ENCODE data around the gene KRTAP6-3.

The KRTAP6-3 gene

DNA sequence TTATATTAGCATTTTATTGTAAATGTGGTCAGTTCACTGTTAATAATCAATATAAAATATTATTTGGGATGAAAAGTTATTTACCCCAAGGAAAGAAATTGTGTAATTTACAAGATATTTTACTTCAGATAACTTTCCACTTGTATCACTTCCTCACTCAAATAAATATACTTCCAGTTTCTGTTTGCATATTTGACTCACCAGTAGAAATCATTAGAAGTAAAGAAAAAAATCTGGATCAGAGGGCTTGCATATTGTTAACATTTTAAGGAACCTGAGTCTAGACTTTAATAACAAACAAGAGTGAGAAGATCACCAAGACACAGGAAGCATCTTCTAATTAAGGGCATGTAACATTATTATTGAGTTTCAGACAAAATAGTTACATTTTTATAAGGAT, 27.8 kb downstream of the KRTAP6-3 start:
- TF ChIP-seq TEAD4 (IDR thresholded peaks at IDR 0.05) (no peak), YY1 (IDR thresholded peaks at IDR 0.05; ENCODE audit: low read depth) (no peak), EP300 (IDR thresholded peaks at IDR 0.05; ENCODE audit: borderline replicate concordance) (no peak), ZBTB7A (IDR thresholded peaks at IDR 0.05; ENCODE audit: low read depth) (no peak), RAD21 (IDR thresholded peaks at IDR 0.05; ENCODE audit: low read depth) (no peak), TCF12 (IDR thresholded peaks at IDR 0.05; ENCODE audit: low read depth) (no peak), CREB1 (IDR thresholded peaks at IDR 0.05; ENCODE audit: low read depth) (no peak), CEBPB (IDR thresholded peaks at IDR 0.05) (no peak), NFIC (IDR thresholded peaks at IDR 0.05) (no peak), FOXM1 (IDR thresholded peaks at IDR 0.05; ENCODE audit: borderline replicate concordance, low read depth) (no peak)
- TF ChIP-seq, protein P1, sequence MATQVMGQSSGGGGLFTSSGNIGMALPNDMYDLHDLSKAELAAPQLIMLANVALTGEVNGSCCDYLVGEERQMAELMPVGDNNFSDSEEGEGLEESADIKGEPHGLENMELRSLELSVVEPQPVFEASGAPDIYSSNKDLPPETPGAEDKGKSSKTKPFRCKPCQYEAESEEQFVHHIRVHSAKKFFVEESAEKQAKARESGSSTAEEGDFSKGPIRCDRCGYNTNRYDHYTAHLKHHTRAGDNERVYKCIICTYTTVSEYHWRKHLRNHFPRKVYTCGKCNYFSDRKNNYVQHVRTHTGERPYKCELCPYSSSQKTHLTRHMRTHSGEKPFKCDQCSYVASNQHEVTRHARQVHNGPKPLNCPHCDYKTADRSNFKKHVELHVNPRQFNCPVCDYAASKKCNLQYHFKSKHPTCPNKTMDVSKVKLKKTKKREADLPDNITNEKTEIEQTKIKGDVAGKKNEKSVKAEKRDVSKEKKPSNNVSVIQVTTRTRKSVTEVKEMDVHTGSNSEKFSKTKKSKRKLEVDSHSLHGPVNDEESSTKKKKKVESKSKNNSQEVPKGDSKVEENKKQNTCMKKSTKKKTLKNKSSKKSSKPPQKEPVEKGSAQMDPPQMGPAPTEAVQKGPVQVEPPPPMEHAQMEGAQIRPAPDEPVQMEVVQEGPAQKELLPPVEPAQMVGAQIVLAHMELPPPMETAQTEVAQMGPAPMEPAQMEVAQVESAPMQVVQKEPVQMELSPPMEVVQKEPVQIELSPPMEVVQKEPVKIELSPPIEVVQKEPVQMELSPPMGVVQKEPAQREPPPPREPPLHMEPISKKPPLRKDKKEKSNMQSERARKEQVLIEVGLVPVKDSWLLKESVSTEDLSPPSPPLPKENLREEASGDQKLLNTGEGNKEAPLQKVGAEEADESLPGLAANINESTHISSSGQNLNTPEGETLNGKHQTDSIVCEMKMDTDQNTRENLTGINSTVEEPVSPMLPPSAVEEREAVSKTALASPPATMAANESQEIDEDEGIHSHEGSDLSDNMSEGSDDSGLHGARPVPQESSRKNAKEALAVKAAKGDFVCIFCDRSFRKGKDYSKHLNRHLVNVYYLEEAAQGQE (IDR thresholded peaks at IDR 0.05; ENCODE audit: low read depth): no peak
- TF ChIP-seq, protein P2, sequence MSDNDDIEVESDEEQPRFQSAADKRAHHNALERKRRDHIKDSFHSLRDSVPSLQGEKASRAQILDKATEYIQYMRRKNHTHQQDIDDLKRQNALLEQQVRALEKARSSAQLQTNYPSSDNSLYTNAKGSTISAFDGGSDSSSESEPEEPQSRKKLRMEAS (IDR thresholded peaks at IDR 0.05): no peak

DNA sequence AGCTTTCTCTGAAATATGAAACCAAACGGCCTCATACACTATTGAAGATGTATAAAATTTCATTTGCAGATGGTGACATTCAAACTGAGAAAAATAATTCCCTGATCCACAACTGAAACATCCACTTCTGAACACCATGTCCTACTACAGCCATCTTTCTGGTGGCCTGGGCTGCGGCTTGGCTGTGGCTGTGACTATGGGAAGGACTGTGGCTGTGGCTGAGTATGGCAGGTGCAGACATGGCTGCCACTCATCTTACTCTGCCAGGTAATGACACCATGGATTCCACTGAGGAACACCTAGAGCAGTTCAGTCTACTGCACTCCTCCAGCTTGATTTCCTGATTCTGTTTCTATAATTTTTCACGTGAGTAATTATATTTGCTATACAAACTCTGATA, 28.3 kb downstream of the KRTAP6-3 start, which contains the start of gene KRTAP20-4:
TSS of gene KRTAP20-4 (plus strand) at position 106 of the 400 bp plus-strand sequence.
- TF ChIP-seq TEAD4 (IDR thresholded peaks at IDR 0.05): no peak
- TF ChIP-seq CEBPB (IDR thresholded peaks at IDR 0.05): no peak
- TF ChIP-seq NFIC (IDR thresholded peaks at IDR 0.05): no peak
- no peak for TF ChIP-seq FOXM1 (IDR thresholded peaks at IDR 0.05; ENCODE audit: borderline replicate concordance, low read depth)
- TF ChIP-seq, protein P2 (IDR thresholded peaks at IDR 0.05): no peak
- TF ChIP-seq RAD21 (IDR thresholded peaks at IDR 0.05; ENCODE audit: low read depth): no peak
- TF ChIP-seq, protein P1 (IDR thresholded peaks at IDR 0.05; ENCODE audit: low read depth): no peak
- no peak for TF ChIP-seq ZBTB7A (IDR thresholded peaks at IDR 0.05; ENCODE audit: low read depth)
- TF ChIP-seq, protein P3, sequence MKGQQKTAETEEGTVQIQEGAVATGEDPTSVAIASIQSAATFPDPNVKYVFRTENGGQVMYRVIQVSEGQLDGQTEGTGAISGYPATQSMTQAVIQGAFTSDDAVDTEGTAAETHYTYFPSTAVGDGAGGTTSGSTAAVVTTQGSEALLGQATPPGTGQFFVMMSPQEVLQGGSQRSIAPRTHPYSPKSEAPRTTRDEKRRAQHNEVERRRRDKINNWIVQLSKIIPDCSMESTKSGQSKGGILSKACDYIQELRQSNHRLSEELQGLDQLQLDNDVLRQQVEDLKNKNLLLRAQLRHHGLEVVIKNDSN (IDR thresholded peaks at IDR 0.05): no peak
- no peak for TF ChIP-seq EP300 (IDR thresholded peaks at IDR 0.05; ENCODE audit: borderline replicate concordance)
- TF ChIP-seq TAF1 (IDR thresholded peaks at IDR 0.05; ENCODE audit: low read depth): no peak
- TF ChIP-seq YY1 (IDR thresholded peaks at IDR 0.05; ENCODE audit: low read depth): no peak
- TF ChIP-seq CREB1 (IDR thresholded peaks at IDR 0.05; ENCODE audit: low read depth): no peak
- no peak for TF ChIP-seq EGR1 (IDR thresholded peaks at IDR 0.05)
- no peak for TF ChIP-seq TCF12 (IDR thresholded peaks at IDR 0.05; ENCODE audit: low read depth)

DNA sequence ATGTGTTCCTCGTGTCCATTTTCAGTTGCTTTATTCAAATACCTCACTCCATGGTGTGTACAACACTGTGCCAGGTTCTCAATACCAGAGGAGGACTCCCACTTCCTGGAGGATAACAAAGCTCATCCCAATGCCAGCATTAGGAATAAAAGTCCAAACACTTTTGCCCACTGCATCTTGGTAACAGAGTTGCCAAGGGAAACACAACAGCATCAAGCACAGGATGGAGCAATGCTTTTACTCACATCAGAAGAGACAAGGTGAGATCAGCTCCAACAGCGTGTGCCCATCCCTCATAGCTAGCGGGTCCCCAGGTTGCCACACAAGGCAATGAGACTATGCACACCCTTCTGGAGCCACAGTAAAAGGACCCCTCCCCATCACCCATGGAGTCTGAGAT, 31.1 kb downstream of the KRTAP6-3 start:
- TF ChIP-seq RAD21 (IDR thresholded peaks at IDR 0.05; ENCODE audit: low read depth) (no peak), CEBPB (IDR thresholded peaks at IDR 0.05) (no peak), CREB1 (IDR thresholded peaks at IDR 0.05; ENCODE audit: low read depth) (no peak)

DNA sequence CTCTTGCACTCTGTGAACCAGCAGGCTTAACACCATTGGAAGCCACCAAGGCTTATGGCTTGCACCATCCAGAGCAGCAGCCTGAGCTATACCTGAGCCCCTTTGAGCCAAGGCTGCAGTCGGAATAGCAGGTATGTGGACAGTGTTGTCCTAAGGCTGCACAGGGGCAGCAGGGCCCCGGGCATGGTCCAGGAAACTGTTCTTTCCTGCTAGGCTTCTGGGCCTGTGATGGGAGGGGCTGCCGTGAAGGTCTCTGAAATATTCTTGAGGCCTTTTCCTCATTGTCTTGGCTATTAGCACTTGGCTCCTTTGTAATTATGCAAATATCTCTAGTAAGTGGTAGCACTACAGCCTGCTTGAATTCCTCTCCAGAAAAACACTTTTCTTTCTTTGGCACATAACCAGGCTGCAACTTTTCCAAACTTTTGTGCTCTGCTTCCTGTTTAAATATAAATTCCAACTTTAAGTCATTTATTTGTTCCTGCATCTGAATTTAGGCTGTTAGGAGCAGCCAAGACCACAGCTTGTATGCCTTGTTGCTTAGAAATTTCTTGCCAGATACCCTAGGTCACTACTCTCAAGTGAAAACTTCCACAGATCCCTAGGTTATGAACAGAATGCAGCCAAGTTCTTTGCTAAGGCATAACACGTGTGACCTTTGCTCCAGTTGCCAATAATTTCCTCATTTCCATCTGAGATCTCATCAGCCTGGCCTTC, 33.4 kb downstream of the KRTAP6-3 start:
- TF ChIP-seq, protein P3 (IDR thresholded peaks at IDR 0.05): no peak
- TF ChIP-seq CREB1 (IDR thresholded peaks at IDR 0.05; ENCODE audit: low read depth) (no peak), TEAD4 (IDR thresholded peaks at IDR 0.05) (no peak), EGR1 (IDR thresholded peaks at IDR 0.05) (no peak), CEBPB (IDR thresholded peaks at IDR 0.05) (no peak), NFIC (IDR thresholded peaks at IDR 0.05) (no peak), RAD21 (IDR thresholded peaks at IDR 0.05; ENCODE audit: low read depth) (no peak), YY1 (IDR thresholded peaks at IDR 0.05; ENCODE audit: low read depth) (no peak), EP300 (IDR thresholded peaks at IDR 0.05; ENCODE audit: borderline replicate concordance) (no peak), ZBTB7A (IDR thresholded peaks at IDR 0.05; ENCODE audit: low read depth) (no peak), TCF12 (IDR thresholded peaks at IDR 0.05; ENCODE audit: low read depth) (no peak), FOXM1 (IDR thresholded peaks at IDR 0.05; ENCODE audit: borderline replicate concordance, low read depth) (no peak), TAF1 (IDR thresholded peaks at IDR 0.05; ENCODE audit: low read depth) (no peak)
- TF ChIP-seq, protein P2 (IDR thresholded peaks at IDR 0.05): no peak
- TF ChIP-seq, protein P1 (IDR thresholded peaks at IDR 0.05; ENCODE audit: low read depth): no peak

Data from Ishikawa (cell line).